Measurements from ENCODE around the gene TTYH1.

TTYH1 gene

GRCh38 chr19:54389553-54389952, 25.7 kb upstream of the TTYH1 start:
- Histone ChIP-seq H3K27ac (replicated peaks; ENCODE audit: low read length) (no peak overlapping the region), H3K4ac (ENCODE audit: low read length) (no peak overlapping the region), H2BK120ac (ENCODE audit: low read depth, low read length) (no peak overlapping the region), H3K18ac (ENCODE audit: low read length) (no peak overlapping the region), H3K4me2 (ENCODE audit: insufficient read depth, low read length, poor library complexity, severe bottlenecking) (no peak overlapping the region), H3K79me1 (ENCODE audit: low read depth, low read length) (no peaks in the 10 kb centered on the region), H3K14ac (ENCODE audit: low read length) (no peak overlapping the region), H2BK15ac (ENCODE audit: low read length) (no peak overlapping the region), H3K27me3 (ENCODE audit: control insufficient read depth in 3 of 3, insufficient read depth in 3 of 3, low read depth in 1 of 3, low read length in 3 of 3) (peaks cover 0 to 24% (median 2%) of the 10 kb centered on the region in 3 experiments), H3K9me3 (replicated peaks in 1 of 2; ENCODE audit: control insufficient read depth in 2 of 2, insufficient read depth in 1 of 2, low read depth in 1 of 2, low read length in 2 of 2) (no peaks in the 10 kb centered on the region), H3K4me3 (ENCODE audit: low read length in 2 of 2) (no peak overlapping the region), H2AK5ac (ENCODE audit: low read depth, low read length) (no peak overlapping the region), H2AFZ (ENCODE audit: low read length) (no peak overlapping the region), H2BK5ac (ENCODE audit: low read length) (no peak overlapping the region), H3K9ac (ENCODE audit: low read depth, low read length, poor library complexity) (no peak overlapping the region), H2BK12ac (ENCODE audit: low read length) (no peak overlapping the region), H3K4me1 (ENCODE audit: control insufficient read depth in 2 of 2, insufficient read depth in 1 of 2, low read depth in 1 of 2, low read length in 2 of 2) (peaks cover 2 to 6% of the 10 kb centered on the region in 2 donors), H3K23ac (ENCODE audit: low read depth, low read length, poor library complexity) (no peak overlapping the region), H4K8ac (ENCODE audit: low read depth, low read length) (no peak overlapping the region), H4K91ac (ENCODE audit: low read depth, low read length, poor library complexity) (no peak overlapping the region), H3K36me3 (replicated peaks in 1 of 2; ENCODE audit: control insufficient read depth in 2 of 2, insufficient read depth in 2 of 2, low read length in 2 of 2) (no peaks in the 10 kb centered on the region)
- DNase-seq (ENCODE audit: low spot score): no peak
- no CpG with 5 or more reads among the region's 4 CpGs for WGBS, 2 donors (ENCODE audit: extremely low coverage in 2 of 2, insufficient read length in 2 of 2, insufficient replicate concordance in 1 of 2)

GRCh38 chr19:54390942-54391577, 24.2 kb upstream of the TTYH1 start:
- no peak overlapping the region for H3K18ac ChIP-seq (ENCODE audit: low read length)

DNA sequence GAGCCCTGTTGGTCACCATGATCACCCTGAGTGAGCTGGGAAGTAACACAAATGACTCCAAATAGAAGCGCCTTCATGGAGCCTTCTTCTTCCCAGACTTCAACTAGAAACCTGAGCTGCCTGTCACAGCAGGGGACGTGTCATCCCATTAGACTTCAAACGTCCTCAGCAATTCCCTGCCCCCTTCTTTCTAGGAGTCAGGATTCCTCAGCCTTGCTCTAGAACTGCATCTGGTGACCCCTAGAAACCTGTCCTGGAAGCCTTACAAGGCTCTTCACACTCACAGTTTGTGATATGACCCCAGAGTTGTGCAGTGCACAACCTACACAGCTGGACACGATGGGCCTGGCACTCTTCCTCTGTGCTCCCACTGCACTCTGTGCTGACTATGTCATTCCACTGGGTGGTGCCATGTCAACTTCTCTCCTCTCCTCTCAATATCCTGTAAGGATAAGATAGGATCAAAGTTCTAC, 23.6 kb upstream of the TTYH1 start:
- Histone ChIP-seq H3K9ac (ENCODE audit: low read depth, low read length, poor library complexity) (no peak overlapping the region), H2BK12ac (ENCODE audit: low read length) (no peak overlapping the region), H3K23ac (ENCODE audit: low read depth, low read length, poor library complexity) (no peak overlapping the region), H3K36me3 (replicated peaks in 1 of 2; ENCODE audit: control insufficient read depth in 2 of 2, insufficient read depth in 2 of 2, low read length in 2 of 2) (no peaks in the 10 kb centered on the region), H3K14ac (ENCODE audit: low read length) (no peak overlapping the region), H2AK5ac (ENCODE audit: low read depth, low read length) (no peak overlapping the region), H4K91ac (ENCODE audit: low read depth, low read length, poor library complexity) (no peak overlapping the region), H3K4me1 (ENCODE audit: control insufficient read depth in 2 of 2, insufficient read depth in 1 of 2, low read depth in 1 of 2, low read length in 2 of 2) (peaks cover 2 to 6% of the 10 kb centered on the region in 2 donors), H3K4me3 (ENCODE audit: low read length in 2 of 2) (no peak overlapping the region), H3K27ac (replicated peaks; ENCODE audit: low read length) (no peak overlapping the region), H3K4ac (ENCODE audit: low read length) (no peak overlapping the region), H2BK120ac (ENCODE audit: low read depth, low read length) (no peak overlapping the region), H3K9me3 (replicated peaks in 1 of 2; ENCODE audit: control insufficient read depth in 2 of 2, insufficient read depth in 1 of 2, low read depth in 1 of 2, low read length in 2 of 2) (no peaks in the 10 kb centered on the region), H3K79me1 (ENCODE audit: low read depth, low read length) (no peaks in the 10 kb centered on the region), H2BK5ac (ENCODE audit: low read length) (no peak overlapping the region), H3K18ac (ENCODE audit: low read length) (no peak overlapping the region), H2BK15ac (ENCODE audit: low read length) (no peak overlapping the region), H3K27me3 (ENCODE audit: control insufficient read depth in 3 of 3, insufficient read depth in 3 of 3, low read depth in 1 of 3, low read length in 3 of 3) (peaks cover 0 to 24% (median 2%) of the 10 kb centered on the region in 3 experiments), H3K4me2 (ENCODE audit: insufficient read depth, low read length, poor library complexity, severe bottlenecking) (no peak overlapping the region), H2AFZ (ENCODE audit: low read length) (no peak overlapping the region), H4K8ac (ENCODE audit: low read depth, low read length) (no peak overlapping the region)
- no peak for DNase-seq (ENCODE audit: low spot score)
- no CpG with 5 or more reads among the region's 4 CpGs for WGBS, 2 donors (ENCODE audit: extremely low coverage in 2 of 2, insufficient read length in 2 of 2, insufficient replicate concordance in 1 of 2)

More at GRCh38 chr19:54390942-54391577, 24.2 kb upstream of the TTYH1 start:
- peak; percentile 83 for DNase-seq (ENCODE audit: low spot score)
- Histone ChIP-seq H2AFZ (ENCODE audit: low read length) (no peak overlapping the region), H3K79me1 (ENCODE audit: low read depth, low read length) (no peaks in the 10 kb centered on the region), H3K36me3 (replicated peaks in 1 of 2; ENCODE audit: control insufficient read depth in 2 of 2, insufficient read depth in 2 of 2, low read length in 2 of 2) (no peaks in the 10 kb centered on the region), H4K8ac (ENCODE audit: low read depth, low read length) (no peak overlapping the region), H3K14ac (ENCODE audit: low read length) (no peak overlapping the region), H2BK5ac (ENCODE audit: low read length) (no peak overlapping the region), H3K4me2 (ENCODE audit: insufficient read depth, low read length, poor library complexity, severe bottlenecking) (no peak overlapping the region), H3K27ac (replicated peaks; ENCODE audit: low read length) (no peak overlapping the region), H3K23ac (ENCODE audit: low read depth, low read length, poor library complexity) (no peak overlapping the region), H2AK5ac (ENCODE audit: low read depth, low read length) (no peak overlapping the region), H2BK12ac (ENCODE audit: low read length) (no peak overlapping the region), H2BK120ac (ENCODE audit: low read depth, low read length) (no peak overlapping the region), H4K91ac (ENCODE audit: low read depth, low read length, poor library complexity) (no peak overlapping the region), H3K9me3 (replicated peaks in 1 of 2; ENCODE audit: control insufficient read depth in 2 of 2, insufficient read depth in 1 of 2, low read depth in 1 of 2, low read length in 2 of 2) (no peaks in the 10 kb centered on the region), H3K9ac (ENCODE audit: low read depth, low read length, poor library complexity) (no peak overlapping the region), H3K4me3 (ENCODE audit: low read length in 2 of 2) (no peak overlapping the region), H3K4ac (ENCODE audit: low read length) (no peak overlapping the region), H3K27me3 (ENCODE audit: control insufficient read depth in 3 of 3, insufficient read depth in 3 of 3, low read depth in 1 of 3, low read length in 3 of 3) (peaks cover 0 to 24% (median 2%) of the 10 kb centered on the region in 3 experiments), H2BK15ac (ENCODE audit: low read length) (no peak overlapping the region), H3K4me1 (ENCODE audit: control insufficient read depth in 2 of 2, insufficient read depth in 1 of 2, low read depth in 1 of 2, low read length in 2 of 2) (peaks cover 2 to 6% of the 10 kb centered on the region in 2 donors)
- no CpG with 5 or more reads among the region's 7 CpGs for WGBS, 2 donors (ENCODE audit: extremely low coverage in 2 of 2, insufficient read length in 2 of 2, insufficient replicate concordance in 1 of 2)

DNA sequence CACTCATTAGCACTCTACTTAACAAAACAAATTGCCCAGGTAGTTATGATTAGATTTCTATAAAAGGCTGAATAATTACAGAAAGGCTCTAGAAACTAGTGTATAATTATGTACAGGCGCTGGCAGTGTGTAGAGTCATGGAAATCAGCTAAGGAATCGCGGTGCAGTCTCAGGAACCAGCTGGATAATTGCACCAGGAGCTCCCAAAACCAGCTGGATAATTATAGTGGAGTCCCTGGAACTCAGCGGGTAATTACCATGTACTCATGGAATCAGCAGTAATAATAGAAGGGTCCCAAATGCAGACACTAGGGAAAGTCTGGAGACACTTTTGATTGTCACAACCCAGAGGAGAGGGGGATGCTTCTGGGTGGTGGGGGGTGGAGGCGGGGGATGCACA, 23.2 kb upstream of the TTYH1 start:
- H3K4me1 ChIP-seq (ENCODE audit: control insufficient read depth in 2 of 2, insufficient read depth in 1 of 2, low read depth in 1 of 2, low read length in 2 of 2): peaks cover 2 to 6% of the 10 kb centered on the region in 2 donors
- H3K27me3 ChIP-seq (ENCODE audit: control insufficient read depth in 3 of 3, insufficient read depth in 3 of 3, low read depth in 1 of 3, low read length in 3 of 3): peaks cover 0 to 23% (median 2%) of the 10 kb centered on the region in 3 experiments
- no peak overlapping the region for H2BK12ac ChIP-seq (ENCODE audit: low read length)
- no peak overlapping the region for H3K4ac ChIP-seq (ENCODE audit: low read length)
- no peak overlapping the region for H2BK120ac ChIP-seq (ENCODE audit: low read depth, low read length)
- WGBS, 2 donors (ENCODE audit: extremely low coverage in 2 of 2, insufficient read length in 2 of 2, insufficient replicate concordance in 1 of 2): no CpG with 5 or more reads among the region's 5 CpGs
- H3K9ac ChIP-seq (ENCODE audit: low read depth, low read length, poor library complexity): no peak overlapping the region
- no peak overlapping the region for H3K23ac ChIP-seq (ENCODE audit: low read depth, low read length, poor library complexity)
- H3K79me1 ChIP-seq (ENCODE audit: low read depth, low read length): no peaks in the 10 kb centered on the region
- H4K91ac ChIP-seq (ENCODE audit: low read depth, low read length, poor library complexity): no peak overlapping the region
- H3K18ac ChIP-seq (ENCODE audit: low read length): no peak overlapping the region
- no peak overlapping the region for H3K4me3 ChIP-seq (ENCODE audit: low read length in 2 of 2)
- H4K8ac ChIP-seq (ENCODE audit: low read depth, low read length): no peak overlapping the region
- no peak overlapping the region for H3K14ac ChIP-seq (ENCODE audit: low read length)
- no peak overlapping the region for H3K27ac ChIP-seq (replicated peaks; ENCODE audit: low read length)
- H3K36me3 ChIP-seq (replicated peaks in 1 of 2; ENCODE audit: control insufficient read depth in 2 of 2, insufficient read depth in 2 of 2, low read length in 2 of 2): no peaks in the 10 kb centered on the region
- H3K9me3 ChIP-seq (replicated peaks in 1 of 2; ENCODE audit: control insufficient read depth in 2 of 2, insufficient read depth in 1 of 2, low read depth in 1 of 2, low read length in 2 of 2): no peaks in the 10 kb centered on the region
- no peak overlapping the region for H3K4me2 ChIP-seq (ENCODE audit: insufficient read depth, low read length, poor library complexity, severe bottlenecking)
- H2BK5ac ChIP-seq (ENCODE audit: low read length): no peak overlapping the region
- no peak overlapping the region for H2AFZ ChIP-seq (ENCODE audit: low read length)
- H2AK5ac ChIP-seq (ENCODE audit: low read depth, low read length): no peak overlapping the region
- DNase-seq (ENCODE audit: low spot score): no peak
- H2BK15ac ChIP-seq (ENCODE audit: low read length): no peak overlapping the region
